Ectodermal cell (in vitro differentiated cells): Measurements from ENCODE around the gene FHL3.

ENCODE experiments used
- H3K27ac ChIP-seq: 2 replicates; pipeline ENCODE4 v1.7.0; 2013; ENCODE audit warnings: mild to moderate bottlenecking, low read depth, low read length; ENCODE audit not compliant: insufficient read depth, poor library complexity, severe bottlenecking
- H3K27me3 ChIP-seq: 2 replicates; pipeline ENCODE4 v1.7.0; 2013; ENCODE audit warnings: mild to moderate bottlenecking, low read length; ENCODE audit not compliant: insufficient read depth, control insufficient read depth, poor library complexity, severe bottlenecking
- H3K36me3 ChIP-seq: one replicate; pipeline ENCODE4 v1.7.0; 2013; ENCODE audit warnings: low read length; ENCODE audit not compliant: control insufficient read depth, insufficient read depth
- H3K4me1 ChIP-seq: one replicate; pipeline ENCODE4 v1.7.0; 2013; ENCODE audit warnings: low read length; ENCODE audit not compliant: control insufficient read depth, insufficient read depth
- H3K4me3 ChIP-seq: 2 replicates; pipeline ENCODE4 v1.7.0; 2013; ENCODE audit warnings: low read depth, low read length, control low read depth; ENCODE audit not compliant: insufficient read depth
- H3K9me3 ChIP-seq: 2 replicates; pipeline ENCODE4 v1.7.0; 2013; ENCODE audit warnings: mild to moderate bottlenecking, low read length, moderate library complexity; ENCODE audit not compliant: control insufficient read depth
- WGBS, 2 experiments: methylation state at CpG; one replicate each; pipeline ENCODE4 v1.1.7; 2013; ENCODE audit warnings: missing lambda C conversion rate in 2 of 2; 5-methylcytosine and 5-hydroxymethylcytosine counted together

FHL3 gene

GRCh38 chr1:38025664-38026063 is 20.4 kb upstream of the FHL3 start:
- Histone ChIP-seq H3K36me3 (peaks cover 30% of the 10 kb centered on the region), H3K4me1 (peaks cover 39% of the 10 kb centered on the region)

GRCh38 chr1:38025233-38025632 is 19.9 kb upstream of the FHL3 start:
- Histone ChIP-seq H3K4me1 (peaks cover 34% of the 10 kb centered on the region), H3K27ac (no peak overlapping the region), H3K27me3 (no peaks in the 10 kb centered on the region), H3K9me3 (no peaks in the 10 kb centered on the region), H3K4me3 (no peak overlapping the region), H3K36me3 (peaks cover 35% of the 10 kb centered on the region)
- 93 to 98% methylated on average over 2 of the region's 2 CpGs for WGBS, 2 experiments

More at GRCh38 chr1:38025664-38026063, 20.4 kb upstream of the FHL3 start:
- Histone ChIP-seq H3K27me3 (no peaks in the 10 kb centered on the region), H3K9me3 (no peaks in the 10 kb centered on the region), H3K4me3 (no peak overlapping the region), H3K27ac (no peak overlapping the region)
- 91 to 93% methylated on average over 6 of the region's 6 CpGs for WGBS, 2 experiments

GRCh38 chr1:38022810-38023209 is 17.5 kb upstream of the FHL3 start:
- Histone ChIP-seq H3K4me1 (peaks cover 10% of the 10 kb centered on the region), H3K9me3 (no peaks in the 10 kb centered on the region), H3K27me3 (no peaks in the 10 kb centered on the region), H3K27ac (no peak overlapping the region), H3K4me3 (no peak overlapping the region), H3K36me3 (peaks cover 46% of the 10 kb centered on the region)
- WGBS, 2 experiments, result 91 to 99% methylated on average over 3 of the region's 3 CpGs

- peaks cover 46% of the 10 kb centered on the region for H3K36me3 ChIP-seq
- H3K9me3 ChIP-seq, result no peaks in the 10 kb centered on the region
- 96 to 99% methylated on average over 5 of the region's 5 CpGs for WGBS, 2 experiments
- H3K27me3 ChIP-seq, result no peaks in the 10 kb centered on the region
- H3K4me1 ChIP-seq, result peaks cover 2% of the 10 kb centered on the region
- H3K4me3 ChIP-seq, result no peak overlapping the region
- H3K27ac ChIP-seq, result no peak overlapping the region
Observed at GRCh38 chr1:38021969-38022368, 16.7 kb upstream of the FHL3 start.

GRCh38 chr1:38020396-38020795 is 15.1 kb upstream of the FHL3 start:
- peaks cover 54% of the 10 kb centered on the region for H3K36me3 ChIP-seq
- H3K9me3 ChIP-seq, result no peaks in the 10 kb centered on the region
- H3K4me1 ChIP-seq, result no peaks in the 10 kb centered on the region
- 91 to 92% methylated on average over 2 of the region's 2 CpGs for WGBS, 2 experiments
- no peak overlapping the region for H3K27ac ChIP-seq
- H3K27me3 ChIP-seq, result no peaks in the 10 kb centered on the region
- H3K4me3 ChIP-seq, result no peak overlapping the region

GRCh38 chr1:38018864-38019343 is 13.6 kb upstream of the FHL3 start:
- 93 to 94% methylated on average over 6 of the region's 6 CpGs for WGBS, 2 experiments
- Histone ChIP-seq H3K27ac (no peak overlapping the region), H3K4me1 (no peaks in the 10 kb centered on the region), H3K9me3 (no peaks in the 10 kb centered on the region), H3K27me3 (no peaks in the 10 kb centered on the region), H3K36me3 (peaks cover 46% of the 10 kb centered on the region), H3K4me3 (no peak overlapping the region)

- Histone ChIP-seq H3K4me1 (no peaks in the 10 kb centered on the region), H3K27me3 (no peaks in the 10 kb centered on the region), H3K9me3 (no peaks in the 10 kb centered on the region), H3K27ac (no peak overlapping the region), H3K4me3 (no peak overlapping the region), H3K36me3 (peaks cover 28% of the 10 kb centered on the region)
- 89 to 93% methylated on average over 6 of the region's 6 CpGs for WGBS, 2 experiments
Observed at GRCh38 chr1:38015978-38016725, 10.8 kb upstream of the FHL3 start.

GRCh38 chr1:38014724-38015424 is 9.6 kb upstream of the FHL3 start:
- no peak overlapping the region for H3K4me3 ChIP-seq
- 93 to 95% methylated on average over 11 of the region's 11 CpGs for WGBS, 2 experiments
- no peaks in the 10 kb centered on the region for H3K4me1 ChIP-seq
- H3K27me3 ChIP-seq, result no peaks in the 10 kb centered on the region
- H3K27ac ChIP-seq, result no peak overlapping the region
- no peaks in the 10 kb centered on the region for H3K9me3 ChIP-seq
- peaks cover 16% of the 10 kb centered on the region for H3K36me3 ChIP-seq

GRCh38 chr1:38014171-38014570 is 8.9 kb upstream of the FHL3 start:
- Histone ChIP-seq H3K4me1 (peaks cover 3% of the 10 kb centered on the region), H3K9me3 (no peaks in the 10 kb centered on the region), H3K4me3 (no peak overlapping the region), H3K27me3 (no peaks in the 10 kb centered on the region), H3K27ac (no peak overlapping the region), H3K36me3 (peaks cover 12% of the 10 kb centered on the region)
- 92 to 93% methylated on average over 4 of the region's 4 CpGs for WGBS, 2 experiments

- WGBS, 2 experiments, result 29 to 32% methylated on average over 4 of the region's 4 CpGs
- peak overlapping the region; percentile 92 for H3K4me3 ChIP-seq
- no peak overlapping the region for H3K27ac ChIP-seq
Observed at GRCh38 chr1:38013227-38013622, 7.9 kb upstream of the FHL3 start.

More at GRCh38 chr1:38013227-38013622, 7.9 kb upstream of the FHL3 start:
- H3K36me3 ChIP-seq, result peaks cover 10% of the 10 kb centered on the region
- H3K27me3 ChIP-seq, result no peaks in the 10 kb centered on the region
- no peaks in the 10 kb centered on the region for H3K9me3 ChIP-seq
- H3K4me1 ChIP-seq, result peaks cover 8% of the 10 kb centered on the region
